ENCODE results near the gene U2SURP.

DNA sequence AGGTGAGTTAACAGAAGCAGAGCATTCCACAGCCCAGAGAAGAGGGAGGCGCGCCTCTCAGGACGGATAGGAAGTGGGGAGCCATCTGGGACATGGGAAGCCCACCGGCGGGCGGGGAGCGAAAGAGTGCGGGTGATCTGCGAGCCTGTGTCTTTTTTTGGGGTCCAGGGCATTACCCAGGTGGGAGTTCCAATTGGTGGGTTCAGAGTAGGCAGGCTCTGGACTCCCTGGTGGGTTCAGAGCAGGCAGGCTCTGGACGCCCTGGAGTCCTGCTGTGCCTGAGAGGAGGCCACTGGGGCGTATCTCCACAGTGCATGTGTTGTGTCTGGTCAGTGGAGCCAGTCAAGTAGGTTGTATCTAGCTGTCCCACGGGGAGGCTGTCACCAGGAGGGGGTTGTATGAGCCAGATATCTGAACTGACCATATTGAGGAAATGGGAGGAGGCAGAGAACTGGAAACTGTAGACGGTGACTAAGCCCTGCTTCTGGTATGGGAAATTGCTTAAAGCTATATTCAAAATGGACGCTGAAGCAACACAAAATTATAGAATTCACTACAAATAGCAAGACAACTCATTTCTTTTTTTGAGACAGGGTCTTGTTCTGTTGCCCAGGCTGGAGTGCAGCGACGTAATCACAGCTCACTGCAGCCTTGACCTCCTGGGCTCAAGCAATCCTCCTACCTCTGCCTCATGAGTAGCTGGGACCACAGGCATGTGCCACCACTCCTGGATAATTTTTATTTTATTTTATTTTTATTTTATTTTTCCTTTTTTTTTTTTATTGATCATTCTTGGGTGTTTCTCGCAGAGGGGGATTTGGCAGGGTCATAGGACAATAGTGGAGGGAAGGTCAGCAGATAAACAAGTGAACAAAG is 83.7 kb downstream of the U2SURP start:
- TF ChIP-seq POLR2A (IDR thresholded peaks at IDR 0.05) (no peak), CTCF (IDR thresholded peaks at IDR 0.05 in 4 of 5, conservative IDR thresholded peaks at IDR 0.05 in 1 of 5) (no peak)
